Large intestine (tissue), 3 donors: ENCODE measurements around the gene GPNMB. TPM values are rescaled to one million over a fixed set of nuclear protein-coding genes. Genes with fewer than 3 reads are reported as not detected.

Source experiments
- DNase-seq, 2 donors: peaks; one replicate each; pipeline versions ENCODE4 v3.0.0 to v3.0.0-alpha.2; 2013
- H3K27ac ChIP-seq: one replicate; pipeline ENCODE4 v1.5.1; 2013; ENCODE audit warnings: low read length
- H3K27me3 ChIP-seq: 2 replicates; pipeline ENCODE4 v1.6.1; 2013; ENCODE audit warnings: low read length; ENCODE audit not compliant: control insufficient read depth, insufficient read depth
- H3K36me3 ChIP-seq: 2 replicates; pipeline ENCODE4 v1.6.1; 2013; ENCODE audit warnings: low read length; ENCODE audit not compliant: control insufficient read depth, insufficient read depth
- H3K4me1 ChIP-seq: one replicate; pipeline ENCODE4 v1.6.1; 2013; ENCODE audit warnings: low read length; ENCODE audit not compliant: control insufficient read depth, insufficient read depth
- H3K4me3 ChIP-seq: one replicate; pipeline ENCODE4 v1.5.1; 2013; ENCODE audit warnings: low read length
- H3K9me3 ChIP-seq: one replicate; pipeline ENCODE4 v1.6.1; 2013; ENCODE audit warnings: mild to moderate bottlenecking, low read depth, low read length, moderate library complexity; ENCODE audit not compliant: control insufficient read depth
- WGBS: methylation state at CpG from one replicate; pipeline ENCODE4 v1.1.5; 2013; ENCODE audit warnings: low lambda C conversion rate; ENCODE audit not compliant: insufficient coverage; 5-methylcytosine and 5-hydroxymethylcytosine counted together
- polyA plus RNA-seq: library from polyadenylated mRNA; unstranded; fragments of 120-200 nt; gene quantifications from one replicate; pipeline ENCODE4 v1.2.1, GENCODE V29; 2013

Gene GPNMB
- polyA plus RNA-seq, 1 donor: 6.0 TPM

GRCh38 chr7:23226844-23227450, 19.6 kb upstream of the GPNMB start:
- WGBS: no CpG with 5 or more reads among the region's 4 CpGs
- no peak for DNase-seq
- Histone ChIP-seq H3K4me1 (no peaks in the 10 kb centered on the region), H3K4me3 (no peak overlapping the region), H3K27me3 (peaks cover 2% of the 10 kb centered on the region), H3K9me3 (peaks cover 3% of the 10 kb centered on the region), H3K27ac (no peak overlapping the region), H3K36me3 (no peaks in the 10 kb centered on the region)

- Histone ChIP-seq H3K4me3 (no peak overlapping the region), H3K27me3 (no peaks in the 10 kb centered on the region), H3K27ac (no peak overlapping the region), H3K4me1 (no peaks in the 10 kb centered on the region), H3K9me3 (peaks cover 3% of the 10 kb centered on the region), H3K36me3 (no peaks in the 10 kb centered on the region)
- no CpG with 5 or more reads among the region's 2 CpGs for WGBS
- DNase-seq: no peak
These were observed 18.2 kb upstream of the GPNMB start for GRCh38 chr7:23228412-23228811.

DNA sequence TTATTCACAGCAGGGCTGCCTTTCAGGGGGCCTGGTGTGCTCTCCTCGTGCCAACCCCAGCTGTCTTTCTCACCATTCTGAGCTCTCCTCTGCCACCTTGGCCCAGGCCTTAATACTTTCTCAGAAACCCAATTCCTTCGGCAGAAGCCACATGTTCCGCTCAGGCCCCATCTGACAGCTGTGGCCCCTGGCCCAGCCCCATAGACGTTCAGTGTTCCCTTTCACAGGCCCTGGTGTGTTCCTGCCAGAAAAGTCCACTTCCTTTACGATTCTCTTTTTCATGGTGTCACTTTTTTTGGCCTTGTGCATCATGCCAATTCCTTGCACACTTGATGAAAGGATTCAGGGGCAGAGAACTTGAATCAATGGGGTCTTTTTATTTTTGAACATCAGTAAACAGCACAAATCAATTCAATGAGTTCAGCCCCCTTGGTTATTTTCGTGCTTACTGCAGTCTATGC, 15.9 kb upstream of the GPNMB start:
- H3K9me3 ChIP-seq: peaks cover 3% of the 10 kb centered on the region
- no peaks in the 10 kb centered on the region for H3K27me3 ChIP-seq
- no peak for DNase-seq
- H3K4me1 ChIP-seq: no peaks in the 10 kb centered on the region
- WGBS: no CpG with 5 or more reads among the region's 6 CpGs
- no peak overlapping the region for H3K27ac ChIP-seq
- H3K4me3 ChIP-seq: no peak overlapping the region
- H3K36me3 ChIP-seq: no peaks in the 10 kb centered on the region

DNA sequence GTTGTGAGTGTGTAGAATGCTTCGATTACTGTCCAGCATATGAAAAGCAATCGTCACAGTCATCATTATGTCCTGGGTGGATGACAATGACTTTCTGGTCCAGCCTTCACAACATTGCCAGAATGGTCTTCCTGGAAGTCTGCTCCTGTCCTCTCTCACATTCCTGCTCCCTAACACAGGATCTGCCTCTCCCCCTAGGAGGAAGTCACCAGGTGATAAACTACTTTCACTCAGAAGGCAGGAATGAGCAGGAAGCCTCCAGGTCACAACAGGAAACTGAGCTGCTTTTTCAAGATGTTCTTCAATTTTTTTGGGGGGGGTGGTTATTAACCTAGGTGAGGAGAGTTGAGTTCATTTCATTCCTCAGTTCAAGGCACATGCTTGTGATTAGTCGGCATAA, 13.6 kb upstream of the GPNMB start:
- Histone ChIP-seq H3K9me3 (peaks cover 3% of the 10 kb centered on the region), H3K4me1 (no peaks in the 10 kb centered on the region)
- WGBS: no CpG with 5 or more reads among the region's 3 CpGs

GRCh38 chr7:23234569-23235296, 11.8 kb upstream of the GPNMB start:
- no peak overlapping the region for H3K27ac ChIP-seq
- no peak for DNase-seq
- H3K4me3 ChIP-seq: no peak overlapping the region

More for the DNA sequence above, 13.6 kb upstream of the GPNMB start:
- no peak for DNase-seq
- Histone ChIP-seq H3K4me3 (no peak overlapping the region), H3K27ac (no peak overlapping the region), H3K27me3 (no peaks in the 10 kb centered on the region), H3K36me3 (no peaks in the 10 kb centered on the region)

GRCh38 chr7:23235813-23236221, 10.8 kb upstream of the GPNMB start:
- Histone ChIP-seq H3K27ac (no peak overlapping the region), H3K9me3 (no peaks in the 10 kb centered on the region), H3K36me3 (no peaks in the 10 kb centered on the region), H3K4me1 (no peaks in the 10 kb centered on the region), H3K4me3 (no peak overlapping the region), H3K27me3 (no peaks in the 10 kb centered on the region)
- no CpG with 5 or more reads among the region's 6 CpGs for WGBS
- DNase-seq: no peak

More at GRCh38 chr7:23234569-23235296, 11.8 kb upstream of the GPNMB start:
- Histone ChIP-seq H3K36me3 (no peaks in the 10 kb centered on the region), H3K4me1 (no peaks in the 10 kb centered on the region), H3K9me3 (no peaks in the 10 kb centered on the region), H3K27me3 (no peaks in the 10 kb centered on the region)
- 100% methylated on average over 1 of the region's 9 CpGs for WGBS

- Histone ChIP-seq H3K9me3 (no peaks in the 10 kb centered on the region), H3K4me1 (no peaks in the 10 kb centered on the region), H3K27ac (no peak overlapping the region), H3K4me3 (no peak overlapping the region), H3K36me3 (no peaks in the 10 kb centered on the region), H3K27me3 (no peaks in the 10 kb centered on the region)
- no peak for DNase-seq
- no CpG with 5 or more reads among the region's 3 CpGs for WGBS
These were observed 9.6 kb upstream of the GPNMB start for GRCh38 chr7:23237000-23237399.

DNA sequence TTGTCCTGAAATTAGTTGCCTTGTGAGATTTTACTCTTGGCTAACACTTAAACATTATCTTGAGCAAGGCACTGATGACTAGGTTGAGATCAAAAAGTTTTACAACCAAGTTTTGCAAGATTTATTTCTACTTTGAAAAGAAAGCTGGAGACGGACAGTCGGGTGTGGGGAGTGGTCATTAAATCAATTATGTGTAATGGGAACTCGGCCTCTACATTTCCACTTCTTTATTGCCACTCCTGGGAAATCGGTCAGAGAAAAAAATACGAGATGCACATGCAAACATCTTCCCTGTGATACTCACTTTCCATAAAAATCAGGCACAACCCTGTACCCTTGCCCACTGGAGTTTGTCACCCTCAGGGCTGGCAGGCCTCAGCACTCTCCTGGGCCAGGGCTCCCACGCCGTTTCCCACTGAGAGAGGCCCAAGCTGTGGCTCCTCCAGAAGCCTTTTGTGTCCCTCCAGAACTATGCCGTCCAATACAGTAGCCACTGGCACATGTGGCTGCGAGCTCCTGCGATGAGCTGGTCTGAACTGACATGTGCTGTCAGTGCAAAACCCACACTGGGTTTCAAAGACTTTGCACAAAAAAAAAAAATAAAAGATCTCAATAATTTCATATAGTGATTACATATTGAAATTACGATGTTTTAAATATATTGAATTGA, 7.5 kb upstream of the GPNMB start:
- H3K27me3 ChIP-seq: no peaks in the 10 kb centered on the region
- 72% methylated on average over 4 of the region's 11 CpGs for WGBS
- no peak overlapping the region for H3K4me3 ChIP-seq
- H3K9me3 ChIP-seq: no peaks in the 10 kb centered on the region
- H3K36me3 ChIP-seq: no peaks in the 10 kb centered on the region
- no peaks in the 10 kb centered on the region for H3K4me1 ChIP-seq
- H3K27ac ChIP-seq: no peak overlapping the region
- DNase-seq: no peak

- Histone ChIP-seq H3K27me3 (no peaks in the 10 kb centered on the region), H3K9me3 (no peaks in the 10 kb centered on the region), H3K4me3 (no peak overlapping the region), H3K27ac (no peak overlapping the region), H3K4me1 (no peaks in the 10 kb centered on the region), H3K36me3 (no peaks in the 10 kb centered on the region)
- WGBS: no CpG with 5 or more reads among the region's 5 CpGs
- DNase-seq: no peak
These were observed 6.9 kb upstream of the GPNMB start for GRCh38 chr7:23239698-23240097.

DNA sequence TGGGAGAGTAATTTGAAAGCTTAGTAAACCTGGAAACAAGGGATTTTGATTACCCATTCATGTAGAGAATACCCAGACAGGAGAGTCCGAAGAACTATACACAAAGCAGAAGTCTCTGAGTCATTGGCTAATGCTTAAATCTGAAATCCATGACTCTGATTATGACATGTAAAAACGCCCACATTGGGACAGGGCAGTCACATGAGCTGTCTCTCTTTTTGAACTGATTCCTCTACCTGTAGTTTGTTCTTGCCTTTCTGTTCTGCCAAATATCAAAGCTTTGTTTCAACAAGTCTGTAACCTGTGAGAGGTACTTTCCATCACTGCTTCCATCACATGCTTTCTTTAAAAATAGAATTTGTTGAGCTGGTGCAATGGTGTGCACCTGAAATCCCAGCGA, 4.3 kb upstream of the GPNMB start:
- Histone ChIP-seq H3K4me1 (no peaks in the 10 kb centered on the region), H3K4me3 (no peak overlapping the region), H3K9me3 (no peaks in the 10 kb centered on the region), H3K27me3 (peaks cover 11% of the 10 kb centered on the region), H3K36me3 (no peaks in the 10 kb centered on the region), H3K27ac (no peak overlapping the region)
- WGBS: no CpG with 5 or more reads among the region's 3 CpGs
- no peak for DNase-seq
